Hepatocyte (in vitro differentiated cells): ENCODE measurements around the gene TRIM63. TPM values are rescaled to one million over a fixed set of nuclear protein-coding genes. Genes with fewer than 3 reads are reported as not detected.

Experiments used
- DNase-seq: peaks from one replicate; pipeline ENCODE4 v3.0.0-alpha.2; 2016; ENCODE audit warnings: low spot score
- H2AFZ ChIP-seq: fragments of 200-600 bp; sonication (generic); 2 replicates; pipeline ENCODE4 v1.6.0; 2016; ENCODE audit warnings: antibody characterized with exemption, mild to moderate bottlenecking
- H3K27ac ChIP-seq: fragments of 200-600 bp; sonication (generic); 2 replicates; pipeline ENCODE4 v1.5.1; 2016; ENCODE audit warnings: mild to moderate bottlenecking
- H3K27me3 ChIP-seq: fragments of 200-600 bp; sonication (generic); 2 replicates; pipeline ENCODE4 v1.6.1; 2016
- H3K36me3 ChIP-seq: fragments of 200-600 bp; sonication (generic); replicated peaks from 2 replicates; pipeline ENCODE4 v1.5.1; 2016; ENCODE audit warnings: low read depth; ENCODE audit not compliant: insufficient read depth
- H3K4me1 ChIP-seq: fragments of 200-600 bp; sonication (generic); 2 replicates; pipeline ENCODE4 v1.5.1; 2016; ENCODE audit warnings: mild to moderate bottlenecking, moderate library complexity; ENCODE audit not compliant: insufficient read depth
- H3K4me2 ChIP-seq: fragments of 200-600 bp; sonication (generic); 2 replicates; pipeline ENCODE4 v1.6.0; 2016
- H3K4me3 ChIP-seq: fragments of 200-600 bp; sonication (generic); 2 replicates; pipeline ENCODE4 v1.5.1; 2016; ENCODE audit warnings: mild to moderate bottlenecking
- H3K79me2 ChIP-seq: fragments of 200-600 bp; sonication (generic); 2 replicates; pipeline ENCODE4 v1.6.0; 2017; ENCODE audit warnings: mild to moderate bottlenecking
- H3K9me2 ChIP-seq: fragments of 200-600 bp; sonication (generic); replicated peaks from 2 replicates; pipeline ENCODE4 v1.6.0; 2017; ENCODE audit warnings: mild to moderate bottlenecking; ENCODE audit not compliant: insufficient read depth
- H3K9me3 ChIP-seq: fragments of 200-600 bp; sonication (generic); 2 replicates; pipeline ENCODE4 v1.5.1; 2016; ENCODE audit warnings: low read depth, mild to moderate bottlenecking
- H4K20me1 ChIP-seq: fragments of 200-600 bp; sonication (generic); 2 replicates; pipeline ENCODE4 v1.6.0; 2016; ENCODE audit warnings: mild to moderate bottlenecking; ENCODE audit not compliant: insufficient read depth, poor library complexity, severe bottlenecking
- CTCF ChIP-seq: fragments of 200-600 bp; sonication (generic); IDR thresholded peaks from 2 replicates; pipeline ENCODE4 v1.5.1; 2016; ENCODE audit warnings: antibody characterized with exemption, mild to moderate bottlenecking; ENCODE audit not compliant: poor library complexity
- EZH2 ChIP-seq: fragments of 200-600 bp; sonication (generic); IDR thresholded peaks from 2 replicates; pipeline ENCODE4 v1.6.1; 2016; ENCODE audit warnings: antibody characterized with exemption, mild to moderate bottlenecking, borderline replicate concordance
- EZH2phosphoT487 ChIP-seq: fragments of 200-600 bp; sonication (generic); IDR thresholded peaks from one replicate; pipeline ENCODE4 v1.6.1; 2018; ENCODE audit warnings: antibody characterized with exemption, mild to moderate bottlenecking, low read depth, moderate library complexity; ENCODE audit not compliant: unreplicated experiment, severe bottlenecking
- WGBS: methylation state at CpG from one replicate; pipeline ENCODE4 v1.1.6; 2016; ENCODE audit warnings: low lambda C conversion rate; ENCODE audit errors: missing lambda C conversion rate; 5-methylcytosine and 5-hydroxymethylcytosine counted together
- polyA plus RNA-seq: library from polyadenylated mRNA; unstranded; fragments of >200 nt; fragmentation: Nextera tagmentation; extraction: Ambion mirVana; gene quantifications from 2 replicates; pipeline ENCODE4 v1.2.1, GENCODE V29; 2016
- total RNA-seq: library from RNA; depleted of rRNA; stranded (reverse); fragments of >200 nt; gene quantifications from 2 replicates; pipeline ENCODE4 v1.2.3, GENCODE V29; 2014

TRIM63 gene
- total and polyA plus RNA-seq, 2 experiments from 2014 or later = 2.9 to 8.2 TPM

- WGBS = 92% methylated on average over 1 of the region's 1 CpG
- no peaks in the 10 kb centered on the region for H4K20me1 ChIP-seq
- no peaks in the 10 kb centered on the region for H3K36me3 ChIP-seq
- H3K27me3 ChIP-seq = no peaks in the 10 kb centered on the region
- H3K4me1 ChIP-seq = peaks cover 16% of the 10 kb centered on the region
- no peak overlapping the region for H3K4me2 ChIP-seq
- DNase-seq = no peak
- H3K4me3 ChIP-seq = no peak overlapping the region
- no peaks in the 10 kb centered on the region for H3K79me2 ChIP-seq
- no peaks in the 10 kb centered on the region for H3K9me3 ChIP-seq
- TF ChIP-seq EZH2phosphoT487 (no peak), CTCF (no peak)
- H3K27ac ChIP-seq = no peak overlapping the region
- no peak overlapping the region for H2AFZ ChIP-seq
- no peaks in the 10 kb centered on the region for H3K9me2 ChIP-seq
Observed at GRCh38 chr1:26069941-26070295, 2.5 kb upstream of the TRIM63 start.

- Histone ChIP-seq H3K4me3 (no peak overlapping the region), H3K27me3 (no peaks in the 10 kb centered on the region), H3K4me2 (peak overlapping the region; percentile 57), H3K79me2 (no peaks in the 10 kb centered on the region), H3K4me1 (peaks cover 16% of the 10 kb centered on the region), H3K27ac (peak overlapping the region; percentile 23), H2AFZ (no peak overlapping the region), H4K20me1 (no peaks in the 10 kb centered on the region), H3K9me3 (no peaks in the 10 kb centered on the region), H3K9me2 (no peaks in the 10 kb centered on the region), H3K36me3 (no peaks in the 10 kb centered on the region)
- peak; percentile 40 for DNase-seq
- WGBS = 45% methylated on average over 4 of the region's 4 CpGs
- TF ChIP-seq EZH2 (no peak), EZH2phosphoT487 (no peak), CTCF (no peak)
Observed at GRCh38 chr1:26066857-26067256, 573 bp downstream of the TRIM63 start.

- no peak overlapping the region for H3K27ac ChIP-seq
- H2AFZ ChIP-seq = no peak overlapping the region
- no peak overlapping the region for H3K4me3 ChIP-seq
- H3K79me2 ChIP-seq = no peaks in the 10 kb centered on the region
- TF ChIP-seq CTCF = no peak
- no peak for TF ChIP-seq EZH2
- no peak for TF ChIP-seq EZH2phosphoT487
- no peaks in the 10 kb centered on the region for H3K36me3 ChIP-seq
- peaks cover 16% of the 10 kb centered on the region for H3K4me1 ChIP-seq
- DNase-seq = no peak
- H3K4me2 ChIP-seq = peak overlapping the region; percentile 57
- WGBS = 67% methylated on average over 15 of the region's 15 CpGs
- no peaks in the 10 kb centered on the region for H4K20me1 ChIP-seq
- no peaks in the 10 kb centered on the region for H3K9me2 ChIP-seq
- H3K9me3 ChIP-seq = no peaks in the 10 kb centered on the region
- H3K27me3 ChIP-seq = no peaks in the 10 kb centered on the region
Observed at GRCh38 chr1:26066160-26066559, 1.3 kb downstream of the TRIM63 start.

DNA sequence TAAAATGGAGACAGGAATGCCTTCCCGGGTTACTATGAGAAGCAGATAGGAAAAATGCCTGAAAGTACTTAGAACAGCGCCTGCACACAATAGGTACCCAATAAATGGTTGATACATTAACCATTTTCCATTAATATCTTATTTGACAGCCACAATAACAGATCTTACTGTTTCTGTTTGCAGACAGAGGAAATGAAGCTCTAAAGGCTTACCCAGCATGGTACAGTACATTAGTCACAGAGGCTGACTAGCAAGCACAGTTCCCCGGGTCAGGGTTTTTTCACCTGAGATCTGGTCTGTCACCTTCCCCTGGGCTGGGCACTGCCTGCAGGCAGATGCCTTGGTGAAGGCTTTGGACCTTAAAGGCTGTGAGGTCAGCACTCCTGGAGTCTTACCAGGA lies 2.9 kb downstream of the TRIM63 start:
- TF ChIP-seq EZH2 (no peak), EZH2phosphoT487 (no peak), CTCF (no peak)
- no peak overlapping the region for H3K4me2 ChIP-seq
- no peaks in the 10 kb centered on the region for H3K79me2 ChIP-seq
- no peak overlapping the region for H3K4me3 ChIP-seq
- no peaks in the 10 kb centered on the region for H3K36me3 ChIP-seq
- peaks cover 16% of the 10 kb centered on the region for H3K4me1 ChIP-seq
- no peak overlapping the region for H2AFZ ChIP-seq
- DNase-seq = no peak
- no peaks in the 10 kb centered on the region for H3K9me2 ChIP-seq
- H3K9me3 ChIP-seq = no peaks in the 10 kb centered on the region
- no peaks in the 10 kb centered on the region for H3K27me3 ChIP-seq
- no peaks in the 10 kb centered on the region for H4K20me1 ChIP-seq
- H3K27ac ChIP-seq = no peak overlapping the region
- WGBS = 61% methylated on average over 3 of the region's 3 CpGs
